C1 segment of cervical spinal cord (tissue), 14 donors: Measurements from ENCODE around the gene KLHL6.
"Not testable (repeated sequence)": the region's sequence is repeated elsewhere in the genome, so short reads cannot be mapped to it uniquely, and the experiment has no call there.

Source experiments
- DNase-seq, 14 donors: peaks; one replicate each; lab custom pipeline; 2025; lab: John Stamatoyannopoulos, UW

KLHL6 gene

DNA sequence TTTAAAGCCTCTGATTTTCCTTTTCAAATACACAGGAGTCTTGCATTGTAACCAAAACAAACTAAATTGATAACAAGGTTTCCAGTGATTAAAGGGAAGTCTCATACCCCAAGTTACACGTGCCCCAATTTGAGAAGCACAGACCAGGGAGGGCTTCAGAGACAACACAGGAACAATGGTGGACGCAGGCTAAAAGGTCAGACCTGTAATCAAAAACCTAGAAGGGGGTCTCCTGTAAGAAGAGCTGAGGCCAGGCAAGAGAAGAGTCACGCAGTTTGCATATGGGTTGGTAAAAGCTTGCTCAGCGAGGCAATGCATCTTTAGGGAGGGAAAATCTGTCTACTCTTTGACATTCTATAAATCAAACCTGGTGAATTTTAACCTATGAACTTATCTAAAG is 68.5 kb downstream of the KLHL6 start:
- no peak for DNase-seq

DNA sequence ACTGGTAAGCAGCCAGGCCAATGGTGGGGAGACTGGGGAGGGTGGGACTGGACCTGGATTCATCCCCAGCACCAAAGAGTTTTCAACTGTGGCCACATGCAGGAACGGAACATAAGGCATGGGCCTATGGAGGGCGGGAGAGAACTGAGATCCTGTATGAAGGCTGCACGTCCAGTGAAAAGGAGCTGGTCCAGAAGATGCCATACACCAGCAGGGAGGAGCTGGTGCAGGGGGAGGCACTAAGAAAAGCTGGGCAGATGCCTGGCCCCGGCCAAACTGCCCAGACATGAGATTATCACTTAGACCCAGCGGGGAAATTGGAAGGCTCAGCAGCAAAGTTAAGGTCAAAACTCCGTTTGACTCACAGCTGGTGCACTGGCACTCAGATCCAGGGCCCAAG is 69.0 kb downstream of the KLHL6 start:
- no peak for DNase-seq

- no peak for DNase-seq
These were observed 69.9 kb downstream of the KLHL6 start for GRCh38 chr3:183485585-183485984.

- DNase-seq, result no peak
These were observed 70.4 kb downstream of the KLHL6 start for GRCh38 chr3:183485093-183485492.

- DNase-seq, result no peak
These were observed 71.0 kb downstream of the KLHL6 start for GRCh38 chr3:183484431-183485075.

- no peak for DNase-seq
These were observed 73.9 kb downstream of the KLHL6 start for GRCh38 chr3:183481582-183481981.

DNA sequence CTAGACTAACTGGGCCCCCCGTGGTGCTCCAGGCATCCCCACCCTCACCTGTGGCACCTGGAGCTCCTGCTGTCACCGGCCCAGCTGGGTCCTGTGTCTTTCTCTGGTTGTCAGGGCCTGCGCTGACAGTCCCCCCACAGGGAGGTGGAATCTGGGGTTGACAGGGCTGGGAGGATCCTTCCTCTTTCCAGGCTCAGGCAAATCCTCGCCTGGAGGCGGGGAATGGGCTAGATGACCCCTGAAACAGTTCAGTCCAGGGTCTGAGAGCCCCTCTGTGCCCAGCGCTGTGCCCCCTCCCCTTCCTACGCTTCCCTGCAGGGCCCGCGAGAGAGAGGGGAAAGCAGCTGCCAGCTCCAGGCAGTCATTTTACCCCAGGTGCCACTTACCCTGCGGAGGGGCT is 77.0 kb downstream of the KLHL6 start:
- DNase-seq, result no peak

DNA sequence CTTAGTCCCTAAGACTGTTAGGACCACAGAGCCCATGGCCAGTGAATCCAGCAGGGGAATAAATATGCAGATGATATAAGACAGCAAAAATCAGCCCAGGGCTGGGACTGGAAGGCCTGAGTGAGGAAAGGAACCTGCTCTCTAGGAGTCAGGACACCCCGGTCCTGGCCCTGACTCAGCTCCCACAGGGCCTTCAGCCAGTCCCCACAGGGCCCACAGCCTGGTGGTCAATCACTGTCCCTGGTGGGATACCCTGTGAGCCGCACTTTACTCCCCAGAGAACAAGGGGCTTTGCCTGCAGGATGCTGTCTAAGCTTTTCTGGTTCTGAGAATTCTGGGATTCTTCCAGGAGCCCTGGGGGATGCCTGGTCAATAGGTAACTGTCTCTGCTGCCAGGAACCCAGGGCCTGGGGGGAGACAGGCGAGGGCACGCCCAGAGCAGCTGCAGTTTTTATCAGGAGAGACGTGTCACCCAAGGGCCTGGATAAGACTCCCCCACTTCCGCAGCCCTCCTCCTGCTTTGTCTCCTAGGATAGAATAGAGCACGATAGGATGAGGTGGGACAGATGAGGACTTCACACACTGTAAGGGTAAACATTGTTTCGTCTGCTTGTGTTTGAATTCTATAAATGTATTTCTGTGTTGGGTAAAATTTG is 77.6 kb downstream of the KLHL6 start:
- DNase-seq, result no peak

- not testable (repeated sequence) for DNase-seq
These were observed 79.7 kb downstream of the KLHL6 start for GRCh38 chr3:183475764-183476162.

DNA sequence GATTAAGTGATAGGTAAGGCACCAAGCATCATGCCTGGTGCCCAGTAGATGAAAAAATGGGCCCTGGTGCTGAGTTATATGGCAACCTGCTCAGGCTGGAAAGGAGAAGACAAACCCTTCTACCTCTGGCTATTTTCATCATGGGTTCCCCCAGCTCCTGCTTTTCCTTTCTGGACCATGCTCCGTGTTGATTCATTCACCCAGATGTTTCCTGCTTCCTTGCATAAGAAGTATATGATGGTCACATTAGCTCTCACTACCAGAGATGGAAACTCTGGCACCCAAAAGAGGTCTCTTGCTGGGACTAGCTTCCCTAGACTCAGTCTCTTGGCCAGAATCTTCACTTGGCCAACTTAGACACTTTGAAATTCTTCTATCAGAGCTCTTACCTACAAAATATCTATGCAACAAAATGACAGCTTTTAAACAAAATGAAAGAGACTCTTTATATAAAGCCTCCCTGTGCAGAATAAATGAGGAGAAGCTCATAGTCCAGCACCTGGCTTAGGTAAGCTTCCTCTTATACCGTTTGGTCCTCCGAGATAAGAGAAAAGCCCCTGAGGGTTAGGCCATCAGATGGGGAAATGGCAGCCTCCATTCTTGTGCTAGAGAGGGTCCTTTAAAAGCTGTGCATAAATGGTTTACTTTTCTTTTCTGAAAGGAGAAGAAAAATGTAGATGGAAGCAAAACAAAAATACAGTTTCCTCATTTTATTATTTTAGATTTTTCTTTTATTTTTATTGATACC is 80.3 kb downstream of the KLHL6 start:
- no peak for DNase-seq

DNA sequence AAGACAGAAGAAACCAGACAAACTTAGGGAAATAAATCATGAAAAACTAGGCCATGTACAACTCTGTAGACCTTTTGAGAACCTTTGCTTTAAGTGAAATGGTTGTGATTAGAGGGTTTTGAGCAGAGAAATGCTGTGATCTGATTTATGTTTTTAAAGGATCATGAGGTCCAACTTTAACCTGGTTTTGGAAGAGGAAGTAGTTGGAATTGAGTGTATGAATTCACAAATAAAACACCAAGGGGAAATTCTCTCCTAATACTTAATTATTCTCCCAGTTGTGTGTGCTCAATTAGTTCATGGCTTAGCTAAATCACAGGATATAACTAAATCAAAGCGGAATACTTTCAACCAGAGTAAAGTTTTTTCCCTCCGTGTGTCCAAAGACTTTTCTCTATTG is 81.5 kb downstream of the KLHL6 start:
- DNase-seq, result no peak

DNA sequence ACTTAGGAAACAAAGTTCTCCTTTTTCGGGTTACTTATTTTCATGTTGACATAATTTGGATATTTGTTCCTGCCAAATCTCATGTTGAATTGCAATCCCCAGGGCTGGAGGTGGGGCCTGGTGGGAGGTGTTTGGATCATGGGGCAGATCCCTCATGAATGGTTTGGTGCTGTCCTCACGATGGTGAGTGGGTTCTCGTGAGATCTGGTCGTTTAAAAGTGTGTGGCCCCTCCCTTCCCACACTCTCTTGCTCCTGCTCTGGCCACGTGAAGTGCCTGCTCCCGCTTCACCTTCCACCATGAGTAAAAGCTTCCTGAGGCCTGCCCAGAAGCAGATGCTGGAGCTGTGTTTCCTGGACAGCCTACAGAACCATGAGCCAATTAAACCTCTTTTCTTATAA is 83.4 kb downstream of the KLHL6 start:
- DNase-seq, result no peak

GRCh38 chr3:183468424-183468823 is 87.1 kb downstream of the KLHL6 start:
- DNase-seq, result no peak

DNA sequence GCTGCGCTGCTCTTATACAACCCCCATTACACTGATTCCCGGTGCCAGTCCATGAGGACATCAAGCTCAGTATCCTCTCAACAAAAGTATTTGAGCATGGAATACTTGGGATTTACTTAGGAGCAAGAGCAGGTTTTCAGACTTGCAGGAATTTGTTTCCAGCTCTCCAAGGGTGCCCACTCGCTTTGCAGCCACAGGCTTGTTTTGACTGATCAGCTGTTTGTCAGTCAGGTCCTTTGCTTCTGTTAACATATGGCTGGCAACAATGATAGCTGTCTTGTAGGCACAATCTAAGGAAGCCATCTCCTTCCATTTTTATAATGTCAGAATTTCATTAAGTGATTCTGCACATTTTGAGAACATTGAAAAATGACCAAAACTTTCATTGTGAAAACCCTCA is 88.9 kb downstream of the KLHL6 start:
- no peak for DNase-seq

- not testable (repeated sequence) for DNase-seq
These were observed 89.8 kb downstream of the KLHL6 start for GRCh38 chr3:183465710-183466109.

GRCh38 chr3:183464480-183464879 is 91.0 kb downstream of the KLHL6 start:
- DNase-seq, result no peak

DNA sequence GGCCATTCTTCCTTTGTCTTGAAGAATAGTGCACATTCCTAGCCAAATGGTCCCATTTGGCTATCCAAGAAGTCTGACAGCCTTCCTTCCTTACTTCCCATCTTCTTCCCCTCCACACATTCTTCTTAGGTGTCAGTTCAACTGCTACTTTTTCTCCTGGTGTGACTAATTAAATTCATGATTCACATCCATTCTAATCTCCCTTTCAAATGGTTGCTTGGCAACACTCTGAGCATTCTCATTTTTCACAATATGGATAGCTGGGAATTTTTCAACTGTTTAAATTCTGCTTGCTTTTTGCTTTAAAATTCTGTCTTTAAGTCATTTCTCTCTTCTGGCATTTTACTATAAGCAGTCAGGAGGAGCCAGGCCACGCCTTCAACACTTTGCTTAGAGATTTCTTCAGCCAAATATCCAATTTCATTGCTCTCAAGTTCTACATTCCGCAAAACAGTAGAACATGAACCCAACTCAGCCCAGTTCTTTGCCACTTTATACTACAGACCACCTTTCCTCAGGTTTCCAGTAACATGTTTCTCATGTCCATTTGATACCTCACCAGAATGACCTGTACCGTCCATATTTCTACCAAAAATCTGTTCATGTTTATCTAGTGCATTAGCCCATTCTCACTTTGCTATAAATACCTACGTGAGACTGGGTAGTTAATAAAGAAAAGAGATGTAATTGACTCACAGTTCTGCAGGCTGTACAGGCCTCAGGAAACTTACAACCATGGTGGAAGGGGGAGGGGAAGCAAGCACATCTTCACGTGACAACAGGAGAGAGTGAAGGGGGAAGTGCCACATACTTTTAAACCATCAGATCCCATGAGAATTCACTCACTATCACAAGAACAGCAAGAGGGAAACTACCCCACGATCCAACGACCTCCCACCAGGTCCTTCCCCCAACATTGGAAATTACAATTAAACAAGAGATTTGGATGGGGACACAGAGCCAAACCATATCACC is 95.1 kb downstream of the KLHL6 start:
- no peak for DNase-seq

DNA sequence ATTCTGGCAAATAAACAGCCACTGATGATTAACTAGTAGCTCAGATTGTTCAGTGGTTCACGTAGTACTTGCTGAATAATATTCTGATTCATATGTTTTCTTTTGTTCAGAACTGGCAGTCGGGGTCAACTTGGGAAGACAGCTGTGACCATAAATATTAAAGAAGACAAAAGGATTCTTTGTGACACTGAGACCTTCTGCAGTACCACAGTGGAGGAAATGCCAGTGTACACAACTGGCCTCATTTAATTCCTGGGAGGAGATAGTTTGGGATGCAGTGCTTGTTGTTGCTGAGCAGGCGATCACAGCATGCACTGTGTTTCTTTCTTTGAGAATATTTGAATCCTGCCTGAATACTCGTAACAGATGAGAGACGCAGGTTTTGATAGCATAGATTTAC is 100.4 kb downstream of the KLHL6 start:
- DNase-seq, result peak in 10 of 14 donors; percentile 7 to 32 (median 16)

GRCh38 chr3:183454064-183454463 is 101.4 kb downstream of the KLHL6 start:
- no peak for DNase-seq

GRCh38 chr3:183449791-183450190 is 105.7 kb downstream of the KLHL6 start:
- DNase-seq, result no peak

- DNase-seq, result peak in 2 of 14 donors; percentile 13 to 37
These were observed 106.1 kb downstream of the KLHL6 start for GRCh38 chr3:183449391-183449790.
